ENCODE data around the gene GLYATL3.

Gene GLYATL3

DNA sequence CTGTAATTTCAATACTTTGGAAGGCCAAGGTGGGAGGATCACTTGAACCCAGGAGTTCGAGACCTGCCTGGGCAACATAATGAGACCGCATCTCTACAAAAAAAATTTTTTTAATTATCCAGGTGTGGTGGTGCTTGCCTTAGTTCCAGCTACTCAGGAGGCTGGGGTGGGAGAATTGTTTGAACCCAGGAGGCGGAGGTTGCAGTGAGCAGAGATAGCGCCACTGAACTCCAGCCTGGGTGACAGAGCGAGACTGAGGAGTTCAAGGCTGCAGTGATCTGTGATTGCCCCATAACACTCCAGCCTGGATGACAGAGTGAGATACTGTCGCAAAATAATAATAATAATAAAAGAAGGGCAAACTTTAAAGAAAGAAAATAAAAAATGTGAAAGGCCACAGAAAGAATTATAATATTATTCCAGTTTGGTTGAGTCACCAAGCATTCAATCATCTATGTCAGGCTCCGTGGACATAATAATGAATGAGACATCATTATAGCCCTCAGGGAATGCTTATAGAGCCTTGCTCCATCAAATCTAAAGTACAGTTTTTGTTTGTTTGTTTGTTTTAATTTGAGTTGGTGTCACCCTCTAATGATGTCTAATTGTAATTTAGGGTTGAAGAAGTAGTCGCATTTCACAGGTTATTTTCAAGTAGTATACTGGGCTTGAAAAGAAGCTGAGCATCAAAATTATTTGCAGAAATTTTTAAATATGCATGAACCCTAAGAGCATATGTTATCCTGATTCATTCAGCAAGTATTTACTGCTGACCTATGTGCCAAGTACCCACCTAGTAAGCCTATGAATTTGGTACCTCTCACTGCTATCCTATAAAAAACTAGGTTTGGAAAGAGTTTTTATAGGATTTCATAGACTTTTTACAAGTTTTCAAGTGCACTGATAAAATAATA lies 15.1 kb downstream of the GLYATL3 start:
- no peak for DNase-seq

DNA sequence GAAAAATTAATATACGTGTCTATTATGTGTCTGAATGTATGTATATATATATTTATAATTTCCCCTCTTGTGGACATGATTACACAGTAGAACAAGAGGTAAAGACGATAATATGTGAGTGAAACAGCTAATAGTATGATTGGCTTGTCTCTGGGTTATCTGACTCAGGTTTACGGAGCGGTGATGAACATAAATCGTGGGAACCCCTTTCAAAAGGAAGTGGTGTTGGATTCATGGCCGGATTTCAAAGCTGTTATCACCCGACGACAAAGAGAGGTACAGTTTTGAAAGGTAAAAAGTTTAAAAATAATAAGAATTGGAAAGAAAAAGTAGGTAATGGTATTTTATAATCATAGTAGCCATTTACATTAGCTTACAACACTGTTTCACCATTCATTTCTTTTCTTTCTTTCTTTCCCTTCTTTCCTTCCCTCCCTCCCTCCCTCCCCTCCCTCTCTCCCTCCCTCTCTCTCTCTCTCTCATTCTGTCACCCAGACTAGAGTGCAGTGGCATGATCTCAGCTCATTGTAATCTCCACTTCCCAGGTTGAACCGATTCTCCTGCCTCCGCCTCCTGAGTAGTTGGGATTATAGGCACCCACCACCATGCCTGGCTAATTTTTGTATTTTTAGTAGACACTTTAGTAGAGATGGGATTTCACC lies 15.9 kb downstream of the GLYATL3 start:
- DNase-seq, result no peak

DNA sequence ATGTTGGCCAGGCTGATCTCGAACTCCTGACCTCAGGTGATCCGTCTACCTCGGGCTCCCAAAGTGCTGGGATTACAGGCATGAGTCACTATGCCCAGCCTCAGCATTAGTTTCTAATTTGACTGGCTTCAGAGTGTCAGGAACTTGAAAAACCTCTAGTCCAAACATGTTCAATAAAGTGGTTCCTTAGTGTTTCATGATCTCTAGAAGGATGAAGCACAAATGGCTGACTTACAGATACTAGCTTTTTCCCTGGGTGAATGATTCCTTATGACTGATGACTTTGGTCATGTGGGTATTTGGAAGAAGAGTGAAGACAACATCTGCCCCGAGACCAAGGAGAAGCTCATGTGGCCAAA lies 16.4 kb downstream of the GLYATL3 start:
- no peak for DNase-seq

DNA sequence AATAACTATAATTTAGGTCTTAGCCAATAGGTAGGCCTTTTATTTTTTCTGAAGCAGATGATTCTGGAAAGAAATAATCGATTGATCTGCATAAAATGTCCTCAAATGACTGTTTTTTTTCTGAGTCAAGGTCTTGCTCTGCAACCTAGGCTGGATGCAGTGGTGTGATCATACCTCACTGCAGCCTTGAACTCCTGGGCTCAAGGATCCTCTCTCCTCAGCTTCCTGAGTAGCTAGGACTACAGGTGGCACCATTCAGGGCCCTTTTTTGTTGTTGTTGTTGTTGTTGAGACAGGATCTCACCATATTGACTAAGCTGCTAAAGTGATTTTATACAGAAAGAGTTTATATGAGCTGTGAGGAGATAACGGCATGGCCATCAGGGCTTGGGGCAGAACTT lies 18.2 kb downstream of the GLYATL3 start:
- no peak for DNase-seq

DNA sequence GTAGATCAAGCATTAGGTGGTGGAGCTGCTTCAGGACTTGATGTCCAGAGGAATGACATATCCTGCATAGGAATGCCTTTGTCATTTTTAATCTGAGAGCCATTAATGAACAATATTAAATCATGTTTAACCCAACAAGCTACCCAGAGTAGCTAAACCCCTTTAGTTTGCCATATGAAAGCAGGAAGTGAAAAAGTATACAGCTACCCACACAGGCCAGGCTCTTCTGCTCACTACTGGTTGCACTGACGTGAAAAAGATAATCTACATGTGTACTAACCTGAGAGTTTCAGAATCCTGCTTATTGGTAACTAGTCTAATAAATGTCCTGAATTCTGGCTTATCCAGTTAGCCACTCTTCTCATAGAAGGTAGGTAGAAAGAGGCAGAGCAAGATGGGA lies 19.9 kb downstream of the GLYATL3 start:
- DNase-seq, result no peak

DNA sequence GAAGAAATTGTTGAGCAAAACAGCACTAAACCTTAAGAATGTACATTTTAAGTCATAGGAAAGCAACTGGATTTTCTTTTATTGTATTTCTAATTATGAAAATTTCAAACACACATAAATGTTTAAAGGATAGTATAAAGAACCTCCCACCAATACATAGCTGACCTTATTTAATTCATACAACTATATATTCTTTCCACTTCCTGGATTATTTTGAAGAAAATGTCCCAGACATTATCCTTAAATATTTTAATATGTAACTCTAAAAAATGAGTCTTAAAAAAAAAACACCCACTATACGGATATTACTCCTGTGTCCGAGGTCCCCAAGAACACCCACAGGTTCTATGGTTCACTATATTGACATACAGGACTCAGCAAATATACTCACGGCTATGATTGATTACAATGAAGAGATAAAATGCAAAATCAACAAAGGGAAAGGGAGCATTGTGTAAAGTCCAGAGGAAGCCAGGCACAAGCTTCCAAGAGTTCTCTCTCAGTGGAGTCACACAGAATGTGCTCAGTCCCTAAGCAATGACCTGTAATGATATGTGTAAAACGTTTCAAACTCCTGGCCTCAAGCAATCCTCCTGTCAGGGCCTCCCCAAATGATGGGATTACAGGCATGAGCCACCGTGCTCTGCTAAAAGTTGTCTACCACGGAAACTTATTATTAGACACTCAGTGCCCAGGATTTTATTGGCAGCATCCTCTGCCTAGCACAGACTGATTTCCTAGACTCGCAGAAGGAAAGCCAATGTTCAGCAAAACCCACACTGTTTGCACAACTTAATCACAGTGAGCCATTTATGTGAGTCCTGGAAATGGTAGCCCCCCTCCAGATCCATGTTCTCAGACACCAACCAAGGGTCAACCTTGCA lies 23.2 kb downstream of the GLYATL3 start:
- no peak for DNase-seq

DNA sequence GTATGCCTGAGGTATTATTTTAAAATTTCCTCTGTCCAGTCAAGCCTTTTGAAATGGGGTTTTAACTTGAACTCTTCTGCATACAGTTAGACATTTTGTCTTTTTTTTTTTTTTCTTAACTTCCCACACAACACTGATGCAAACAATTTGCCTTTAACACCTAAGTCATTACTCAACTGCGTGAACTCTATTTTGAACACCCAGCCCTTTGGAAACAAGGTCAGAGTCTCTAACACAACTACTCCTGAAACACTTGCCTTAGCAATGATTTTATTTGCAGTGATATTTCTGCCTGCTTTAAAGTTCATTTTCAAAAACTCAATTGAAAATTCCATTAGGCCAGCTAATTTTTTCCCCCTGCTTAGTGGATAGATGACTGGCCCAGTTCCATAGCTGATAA lies 24.2 kb downstream of the GLYATL3 start:
- DNase-seq, result no peak

DNA sequence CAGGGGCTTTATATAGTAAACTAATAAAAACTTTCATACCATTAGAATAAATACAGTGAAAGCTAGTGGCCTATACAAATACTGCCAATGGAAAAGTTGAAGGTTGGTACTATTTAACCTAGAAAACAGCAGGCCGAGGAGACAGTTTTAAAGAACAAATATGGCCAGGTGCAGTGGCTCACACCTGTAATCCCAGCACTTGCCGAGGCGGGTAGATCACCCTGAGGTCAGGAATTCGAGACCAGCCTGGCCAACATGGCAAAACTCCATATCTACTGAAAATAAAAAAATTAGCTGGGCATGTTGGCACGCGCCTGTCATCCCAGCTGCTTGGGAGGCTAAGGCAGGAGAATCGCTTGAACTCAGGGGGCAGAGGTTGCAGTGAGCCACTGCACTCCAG lies 24.8 kb downstream of the GLYATL3 start:
- no peak for DNase-seq

DNA sequence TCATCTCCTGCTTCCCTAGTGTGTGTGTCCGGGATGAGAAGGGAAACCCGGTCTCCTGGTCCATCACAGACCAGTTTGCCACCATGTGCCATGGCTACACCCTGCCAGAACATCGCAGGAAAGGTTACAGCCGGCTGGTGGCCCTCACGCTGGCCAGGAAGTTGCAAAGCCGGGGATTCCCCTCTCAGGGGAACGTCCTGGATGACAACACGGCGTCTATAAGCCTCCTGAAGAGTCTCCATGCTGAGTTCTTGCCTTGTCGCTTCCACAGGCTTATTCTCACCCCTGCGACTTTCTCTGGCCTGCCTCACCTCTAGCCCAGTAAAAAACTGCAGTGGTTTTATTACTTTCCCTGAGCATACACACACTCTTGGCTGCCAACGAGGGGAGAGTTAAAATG lies 26.9 kb downstream of the GLYATL3 start:
- DNase-seq, result no peak

DNA sequence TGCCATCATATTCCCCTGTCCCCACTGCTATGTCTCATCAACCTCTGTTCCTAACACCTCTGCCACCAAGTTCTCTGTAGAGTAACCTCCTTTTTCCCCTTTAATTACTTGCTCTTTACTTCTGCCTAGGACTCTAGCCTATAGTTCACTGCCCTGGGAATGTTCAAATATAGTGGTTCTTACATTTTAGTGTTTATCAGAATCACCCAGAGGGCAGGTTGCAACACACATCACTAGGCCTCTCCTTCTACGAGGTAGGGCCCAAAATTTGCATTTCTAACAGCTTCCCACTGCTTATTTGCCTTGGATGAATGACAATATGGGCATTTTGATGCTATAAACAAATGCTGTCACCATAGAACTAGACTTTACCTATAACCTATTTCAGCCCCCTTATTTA lies 27.6 kb downstream of the GLYATL3 start:
- DNase-seq, result no peak

DNA sequence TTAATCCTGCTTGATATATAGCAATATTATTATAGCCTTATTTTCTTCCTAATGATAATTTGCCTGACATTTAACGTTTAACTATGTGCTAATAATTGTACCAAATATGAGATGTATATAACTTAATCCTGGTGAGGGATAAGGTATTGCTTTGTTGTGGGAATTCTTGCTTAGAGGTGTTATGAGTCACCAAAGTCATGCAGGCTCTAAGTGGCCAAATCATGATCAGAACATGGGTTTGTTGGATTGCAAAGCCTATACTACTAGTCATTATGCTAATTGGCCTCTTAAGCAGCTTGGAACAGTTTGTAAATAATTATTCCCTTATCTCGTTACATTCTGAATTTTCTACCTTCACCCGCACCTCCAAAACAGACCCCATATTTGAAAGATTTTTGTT lies 28.8 kb downstream of the GLYATL3 start:
- no peak for DNase-seq

DNA sequence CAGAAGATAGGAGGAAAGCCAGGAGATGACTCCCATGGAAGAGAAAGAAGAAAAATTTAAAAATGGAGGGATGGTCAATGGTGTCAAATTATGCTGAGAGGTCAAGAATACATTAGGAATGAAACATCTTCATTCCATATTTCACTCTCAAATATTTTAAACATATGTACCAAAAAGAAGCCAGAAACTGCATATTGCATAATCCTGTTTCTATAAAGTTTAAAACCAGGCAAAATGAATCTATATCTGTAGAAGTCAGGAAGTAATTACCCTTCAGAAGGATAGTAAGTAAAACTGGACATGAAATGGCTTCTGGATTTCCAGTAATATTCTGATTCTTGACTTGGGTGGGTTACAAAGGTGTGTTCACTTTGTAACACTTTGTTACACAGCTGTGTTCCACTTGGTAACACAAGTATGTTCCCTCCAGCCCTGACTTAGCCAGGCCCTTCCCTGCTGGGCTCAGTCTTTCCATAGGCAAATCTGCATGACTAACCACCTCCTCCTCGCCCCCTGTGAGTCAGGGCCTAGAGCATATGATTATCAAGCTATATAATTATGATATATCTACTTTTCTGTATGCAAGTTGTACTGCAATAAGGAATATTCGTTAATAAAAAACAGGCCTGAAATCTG lies 30.5 kb downstream of the GLYATL3 start:
- no peak for DNase-seq

DNA sequence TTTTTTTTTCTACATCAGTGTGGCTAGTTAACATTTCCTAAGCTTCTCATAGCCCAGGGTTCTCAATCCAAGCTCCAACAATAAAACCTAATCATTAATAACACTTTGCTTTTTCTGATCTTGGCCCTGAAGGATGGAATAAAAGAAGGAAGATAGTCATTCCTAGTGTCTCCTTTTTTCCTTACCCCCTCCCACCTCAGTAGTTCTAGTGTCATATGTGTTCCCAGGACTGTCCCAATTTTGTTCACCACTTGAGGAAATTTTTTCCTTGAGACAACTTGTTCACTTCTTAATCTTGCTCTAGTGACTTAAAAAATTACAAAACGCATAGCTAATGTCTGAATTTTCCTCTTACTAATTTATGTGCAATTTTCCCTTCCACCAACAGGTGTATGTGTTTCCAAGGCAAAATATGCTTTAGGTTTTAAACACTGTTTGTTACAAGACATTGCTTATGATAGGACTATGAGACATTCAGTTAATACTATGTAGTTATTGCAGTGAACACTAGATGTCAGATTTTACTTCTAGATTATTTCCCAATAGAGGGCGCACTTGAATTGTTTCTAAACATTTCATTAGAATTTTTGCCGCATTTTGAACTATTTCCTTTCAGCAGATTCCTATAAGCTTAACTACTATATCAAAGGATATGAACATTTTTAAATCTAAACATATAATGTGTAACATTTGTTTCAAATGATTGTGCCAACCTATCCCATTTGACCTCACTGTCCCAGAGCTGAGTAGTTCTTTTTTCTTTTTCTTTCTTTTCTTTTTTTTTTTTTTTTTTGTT lies 32.2 kb downstream of the GLYATL3 start:
- no peak for DNase-seq

DNA sequence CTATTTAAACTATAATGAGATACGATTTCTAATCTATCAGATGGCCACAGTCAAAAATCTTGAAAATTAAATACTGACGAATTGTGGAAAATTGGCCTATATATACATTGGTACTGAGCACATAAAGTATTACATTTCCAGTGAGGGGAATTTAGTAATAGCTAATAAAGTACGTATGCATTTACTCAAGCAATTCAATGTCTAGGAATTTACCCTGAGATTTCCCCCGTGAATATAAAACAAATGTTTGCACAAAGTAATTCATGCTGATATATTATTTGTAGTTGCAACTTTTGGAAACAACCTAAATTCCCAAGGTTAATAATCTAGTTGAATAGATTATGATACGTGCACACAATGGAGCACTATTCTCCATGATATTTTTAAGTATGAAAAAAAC lies 36.1 kb downstream of the GLYATL3 start:
- DNase-seq, result no peak

DNA sequence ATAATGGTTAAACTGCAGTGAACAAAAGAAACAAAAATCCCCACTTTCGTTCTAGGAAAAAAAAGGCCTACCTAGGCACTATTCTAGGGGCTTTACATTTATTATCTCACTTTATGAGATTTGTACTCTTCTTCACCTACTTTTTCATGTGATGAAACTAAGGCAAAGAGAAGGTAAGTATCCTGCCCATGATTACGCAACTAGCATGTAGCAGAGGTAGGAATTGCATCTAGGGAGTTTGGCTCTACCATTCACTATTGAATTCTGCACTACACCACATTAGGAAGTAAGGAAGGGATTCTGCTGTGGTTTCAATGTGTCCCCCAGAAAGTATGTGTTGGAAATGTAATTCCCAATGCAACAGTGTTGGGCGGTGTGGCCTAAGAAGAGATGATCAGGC lies 39.4 kb downstream of the GLYATL3 start:
- DNase-seq, result no peak

DNA sequence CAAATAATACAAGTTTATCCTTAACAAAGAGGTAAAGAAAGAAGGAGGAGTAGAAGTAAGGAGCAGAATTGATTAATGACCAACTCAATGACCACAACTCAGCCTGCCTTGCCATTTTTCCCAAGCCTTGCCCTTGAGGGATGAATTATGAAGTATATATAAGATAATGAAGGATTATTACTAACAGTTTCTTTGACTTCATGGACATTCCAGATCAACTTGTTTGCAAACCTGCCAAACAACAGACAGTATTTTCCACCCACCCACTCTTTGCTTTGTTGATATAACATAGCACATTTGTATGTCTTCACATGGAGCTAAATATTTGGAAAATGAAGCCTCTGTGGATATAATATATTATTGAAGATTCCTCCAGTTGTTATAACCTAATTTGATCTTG lies 40.9 kb downstream of the GLYATL3 start:
- no peak for DNase-seq

DNA sequence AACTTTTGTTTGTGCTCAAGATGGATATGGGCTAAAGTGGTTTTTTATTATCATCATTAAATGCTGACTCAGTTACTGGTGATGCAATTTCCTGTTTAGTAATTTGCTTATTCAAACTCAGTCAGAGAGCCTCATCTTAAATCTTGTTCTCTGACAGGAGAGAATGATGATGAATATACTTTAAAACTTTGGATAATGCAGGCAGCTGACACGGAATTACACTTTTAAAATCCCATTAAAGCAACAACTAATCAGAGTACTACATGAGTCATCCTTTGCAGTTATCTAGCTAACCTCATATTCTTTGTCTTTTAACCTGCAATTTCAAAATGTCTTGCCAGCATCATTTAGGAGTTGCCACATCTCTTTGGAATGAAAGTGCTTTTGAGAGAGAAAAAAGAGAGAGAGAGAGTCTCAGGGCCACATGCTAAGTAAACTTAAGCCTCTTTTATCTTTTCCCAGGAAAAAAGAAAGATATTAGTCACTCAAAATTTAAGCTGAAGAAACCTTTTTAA lies 41.5 kb downstream of the GLYATL3 start:
- no peak for DNase-seq

DNA sequence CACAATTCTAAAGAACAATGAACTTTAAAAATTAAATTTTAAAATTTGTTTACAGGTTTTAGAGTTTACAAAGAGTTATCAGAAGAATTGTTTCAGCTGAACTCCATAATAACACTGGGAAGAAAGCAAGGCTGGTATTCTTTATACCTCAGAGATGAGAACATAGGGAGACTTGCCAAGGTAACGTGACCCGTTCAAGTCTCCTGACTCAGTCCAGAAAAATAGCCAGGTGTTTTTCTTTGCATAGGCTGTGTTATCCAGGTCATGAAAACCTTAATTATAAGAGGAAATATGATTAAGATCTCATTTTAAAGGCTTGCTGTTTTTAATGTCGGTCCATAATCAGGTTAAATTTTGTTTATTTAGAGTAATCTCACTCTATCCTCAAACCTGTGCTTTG lies 42.2 kb downstream of the GLYATL3 start:
- no peak for DNase-seq

DNA sequence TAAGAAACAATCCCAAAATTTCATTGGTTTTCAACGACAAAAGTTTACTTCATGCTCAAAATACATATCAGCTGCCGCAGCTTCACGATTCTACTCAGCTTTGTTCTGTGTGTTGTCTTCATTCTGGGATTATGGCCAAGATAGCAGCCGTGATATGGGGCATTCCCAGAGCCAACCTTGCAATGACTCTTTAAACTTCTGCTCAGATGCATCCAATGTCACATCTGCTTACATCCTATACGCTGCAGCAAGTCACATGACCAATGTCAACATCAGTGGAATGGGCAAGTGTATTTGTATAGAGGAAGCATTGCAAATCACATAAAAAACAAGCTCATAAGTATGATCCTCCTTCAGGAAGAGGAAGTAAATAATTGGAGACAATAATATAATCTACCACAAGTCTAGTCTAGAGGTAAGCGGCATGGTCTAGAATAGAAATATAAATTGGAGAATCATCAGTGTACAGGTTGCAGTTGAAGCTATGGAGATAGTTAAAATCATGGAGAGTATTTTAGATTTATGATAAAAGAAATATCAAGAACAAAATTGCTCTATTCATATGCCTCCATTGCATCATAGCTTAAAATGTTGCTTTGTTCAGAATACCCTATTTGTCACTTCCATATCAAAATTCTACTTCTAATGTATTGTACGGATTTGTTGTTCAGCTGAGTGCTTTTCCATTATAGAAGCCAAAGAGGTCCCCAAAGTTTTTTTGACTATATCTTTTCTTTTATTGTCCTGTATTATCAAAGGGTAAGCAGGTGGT lies 43.5 kb downstream of the GLYATL3 start:
- DNase-seq, result no peak

DNA sequence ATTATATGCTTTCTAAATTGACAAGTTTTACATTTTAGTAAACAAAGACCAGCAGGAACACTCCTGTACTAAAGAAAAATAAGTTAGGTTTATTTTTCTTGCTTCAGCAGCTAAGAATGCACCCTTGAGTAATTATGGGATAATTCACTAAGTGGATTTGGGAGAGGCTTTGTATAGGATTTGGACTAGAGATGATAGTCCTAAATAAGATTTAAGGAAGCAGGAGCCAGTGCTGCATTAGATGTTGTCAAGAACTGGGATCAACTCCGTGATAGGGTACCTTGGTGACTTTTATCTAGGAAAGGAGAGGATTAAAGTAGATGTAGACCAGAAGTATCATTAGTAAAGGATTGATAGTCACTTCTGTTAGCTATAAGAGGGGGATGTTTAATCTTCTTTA lies 46.6 kb downstream of the GLYATL3 start:
- DNase-seq, result no peak

DNA sequence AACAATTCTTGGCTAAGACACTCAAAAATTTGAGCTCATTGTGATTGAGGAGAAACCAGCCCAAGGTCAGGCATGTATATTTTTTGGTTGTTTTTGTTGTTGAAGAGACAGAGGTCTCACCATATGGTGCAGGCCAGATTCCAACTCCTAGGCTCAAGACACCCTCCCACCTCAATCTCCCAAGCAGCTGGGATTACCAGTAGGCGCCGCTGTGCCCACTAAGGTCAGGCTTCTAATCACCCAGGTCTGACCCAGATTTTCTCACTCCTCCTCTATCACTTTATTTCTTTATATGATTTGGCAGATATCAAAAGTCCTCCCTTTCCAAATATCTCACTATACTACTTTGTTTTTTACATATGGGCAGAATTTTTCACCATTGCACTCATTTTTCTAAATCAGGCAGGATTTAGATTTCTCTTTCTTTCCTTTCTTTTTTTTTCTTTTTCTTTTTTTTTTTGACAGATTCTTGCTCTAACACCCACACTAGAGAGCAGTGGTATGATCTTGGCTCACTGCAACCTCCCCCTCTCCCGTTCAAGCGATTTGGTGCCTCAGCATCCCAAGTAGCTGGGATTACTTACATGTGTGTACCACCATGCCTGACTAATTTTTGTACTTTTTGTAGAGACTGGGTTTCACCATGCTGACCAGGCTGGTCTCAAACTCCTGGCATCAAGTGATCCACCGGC lies 49.0 kb downstream of the GLYATL3 start:
- no peak for DNase-seq

Data from right forelimb (tissue), 1 donor.